Transverse colon (tissue), 3 donors: ENCODE measurements around the gene SV2A.

ENCODE experiments used
- POLR2A ChIP-seq: fragments of 450-650 bp; IDR thresholded peaks from one replicate; pipeline ENCODE4 v1.6.1; 2016; ENCODE audit warnings: antibody characterized with exemption, mild to moderate bottlenecking, moderate library complexity
- TF ChIP-seq, protein P1 (sequence below), 5 experiments: fragments of 200-600 bp in 3 of 5; fragments of 450-650 bp in 2 of 5; sonication (generic) in 3 of 5; IDR thresholded peaks; 1 replicate in 2 of 5; 2 replicates in 3 of 5; pipeline ENCODE4 v1.5.1; 2016 to 2017; ENCODE audit warnings: antibody characterized with exemption in 5 of 5, inconsistent platforms in 3 of 5, mild to moderate bottlenecking in 2 of 5, moderate library complexity in 1 of 5

DNA sequence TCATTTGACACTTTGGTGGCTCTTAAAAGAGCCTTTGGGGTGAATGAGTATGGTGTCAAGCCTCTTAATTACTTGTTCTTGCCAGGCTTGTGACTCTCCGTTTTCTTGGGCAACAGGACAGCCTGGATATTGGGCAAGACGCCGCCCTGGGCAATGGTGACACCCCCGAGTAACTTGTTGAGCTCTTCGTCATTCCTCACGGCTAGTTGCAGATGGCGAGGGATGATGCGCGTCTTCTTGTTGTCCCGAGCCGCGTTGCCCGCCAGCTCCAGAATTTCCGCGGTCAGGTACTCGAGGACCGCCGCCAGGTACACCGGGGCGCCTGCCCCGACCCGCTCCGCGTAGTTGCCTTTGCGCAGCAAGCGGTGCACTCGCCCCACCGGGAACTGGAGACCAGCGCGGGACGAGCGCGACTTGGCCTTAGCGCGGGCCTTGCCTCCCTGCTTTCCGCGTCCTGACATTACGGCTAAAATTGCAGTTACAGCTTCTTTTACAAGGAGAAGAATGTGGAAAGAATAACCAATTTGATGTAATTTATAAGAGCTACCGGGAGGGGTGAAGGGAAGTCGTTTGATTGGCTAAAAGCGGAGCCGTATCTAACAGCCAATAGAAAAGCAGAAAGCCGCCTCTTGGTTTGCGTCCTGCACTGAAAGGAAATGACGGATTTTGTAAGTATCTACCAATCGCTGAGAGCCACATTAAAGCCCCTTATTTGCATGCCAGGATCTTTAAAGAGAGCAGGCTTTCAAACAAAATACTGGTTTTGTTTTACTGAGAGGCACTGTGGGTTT, 30.0 kb downstream of the SV2A start:
- TF ChIP-seq POLR2A: peak; percentile 98
- TF ChIP-seq, protein P1, sequence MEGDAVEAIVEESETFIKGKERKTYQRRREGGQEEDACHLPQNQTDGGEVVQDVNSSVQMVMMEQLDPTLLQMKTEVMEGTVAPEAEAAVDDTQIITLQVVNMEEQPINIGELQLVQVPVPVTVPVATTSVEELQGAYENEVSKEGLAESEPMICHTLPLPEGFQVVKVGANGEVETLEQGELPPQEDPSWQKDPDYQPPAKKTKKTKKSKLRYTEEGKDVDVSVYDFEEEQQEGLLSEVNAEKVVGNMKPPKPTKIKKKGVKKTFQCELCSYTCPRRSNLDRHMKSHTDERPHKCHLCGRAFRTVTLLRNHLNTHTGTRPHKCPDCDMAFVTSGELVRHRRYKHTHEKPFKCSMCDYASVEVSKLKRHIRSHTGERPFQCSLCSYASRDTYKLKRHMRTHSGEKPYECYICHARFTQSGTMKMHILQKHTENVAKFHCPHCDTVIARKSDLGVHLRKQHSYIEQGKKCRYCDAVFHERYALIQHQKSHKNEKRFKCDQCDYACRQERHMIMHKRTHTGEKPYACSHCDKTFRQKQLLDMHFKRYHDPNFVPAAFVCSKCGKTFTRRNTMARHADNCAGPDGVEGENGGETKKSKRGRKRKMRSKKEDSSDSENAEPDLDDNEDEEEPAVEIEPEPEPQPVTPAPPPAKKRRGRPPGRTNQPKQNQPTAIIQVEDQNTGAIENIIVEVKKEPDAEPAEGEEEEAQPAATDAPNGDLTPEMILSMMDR (IDR thresholded peaks at IDR 0.05): peak in 2 of 5 experiments; percentile 38 to 42
